Heart right ventricle (tissue), 16 donors: Measurements from ENCODE around the gene NHERF1. TPM values are rescaled to one million over a fixed set of nuclear protein-coding genes. Genes with fewer than 3 reads are reported as not detected.
A peak's percentile ranks its signal among the peaks of the same experiment; 100 is the strongest.

ENCODE experiments used
- ATAC-seq, 8 donors: fragments of 200-7000 bp; cut with Tn5 transposase; one replicate each; pipeline ENCODE4 v1.9.1; 2020; ENCODE audit warnings: mild to moderate bottlenecking in 8 of 8, moderate library complexity in 8 of 8, moderate number of reproducible peaks in 1 of 8
- DNase-seq, 2 donors: peaks; one replicate each; pipeline ENCODE4 v3.0.0-alpha.2; 2020
- H3K27ac ChIP-seq, 10 donors: fragments of 200-600 bp; sonication (generic) in 2 of 10; one replicate each; pipeline versions ENCODE4 v1.5.0 to v1.8.0; 2020 to 2022; ENCODE audit warnings: mild to moderate bottlenecking in 3 of 10
- H3K27me3 ChIP-seq, 7 donors: fragments of 200-600 bp; one replicate each; pipeline ENCODE4 v1.8.0; 2021 to 2022; ENCODE audit warnings: mild to moderate bottlenecking in 2 of 7
- H3K36me3 ChIP-seq, 9 donors: fragments of 200-600 bp; sonication (generic) in 1 of 9; one replicate each; pipeline versions ENCODE4 v1.5.0 to v1.8.0; 2020 to 2022; ENCODE audit warnings: mild to moderate bottlenecking in 2 of 9
- H3K4me1 ChIP-seq, 9 donors: fragments of 200-600 bp; sonication (generic) in 1 of 9; one replicate each; pipeline versions ENCODE4 v1.5.0 to v1.8.0; 2020 to 2022; ENCODE audit warnings: mild to moderate bottlenecking in 4 of 9
- H3K4me3 ChIP-seq, 10 donors: fragments of 200-600 bp; sonication (generic) in 2 of 10; one replicate each; pipeline versions ENCODE4 v1.5.0 to v1.8.0; 2020 to 2022; ENCODE audit warnings: mild to moderate bottlenecking in 7 of 10, moderate library complexity in 2 of 10
- H3K9me3 ChIP-seq, 11 donors: fragments of 200-600 bp in 10 of 11; sonication (generic) in 2 of 11; one replicate each; pipeline versions ENCODE4 v1.5.0 to v1.8.0; 2013 to 2022; ENCODE audit warnings: mild to moderate bottlenecking in 2 of 11, control low read depth in 1 of 11, moderate library complexity in 1 of 11
- WGBS, 2 donors: extraction: QIAGEN DNeasy Blood & Tissue Kit; methylation state at CpG; one replicate each; pipeline ENCODE4 v1.1.7; 2013; ENCODE audit warnings: inconsistent platforms in 1 of 2; 5-methylcytosine and 5-hydroxymethylcytosine counted together
- intact Hi-C, 10 donors: fragments of 100-400 bp; cut with DNase I; formaldehyde crosslinking; loops; one replicate each; pipeline versions ENCODE4 v1.11.1 to v1.14.2; 2022
- polyA plus RNA-seq, 2 donors: library from polyadenylated mRNA; stranded (reverse); fragments of 200-250 nt; gene quantifications; one replicate each; pipeline ENCODE4 v1.2.3, GENCODE V29; 2013
- total RNA-seq, 10 donors: library from RNA; stranded (reverse); fragmentation: NEBNext Ultra II Directional in 3 of 10; extraction: Animal tissue kit (Norgen Biotek cat#: 25700) in 3 of 10; gene quantifications; one replicate each; pipeline versions ENCODE4 v1.2.1 to v1.2.4, GENCODE V29; 2021 to 2023
- TF ChIP-seq, protein P1 (sequence below), 9 donors: fragments of 200-600 bp; sonication (generic) in 2 of 9; IDR thresholded peaks; one replicate each; pipeline versions ENCODE4 v1.5.0 to v1.8.0; 2021 to 2022; ENCODE audit warnings: antibody characterized with exemption in 9 of 9, mild to moderate bottlenecking in 5 of 9, moderate library complexity in 1 of 9
- donor health status: Arrhythmogenic right ventricular cardiomyopathy.
- donor health status: ischemic (EF 13 %, LVEDD 7.1; RV severe dilation, severe dysfunction).
- donor health status: healthy with polysubstance abuse.
- donor health status: DM: no; HTN: yes; CAD: no.
- donor health status: DM: no; HTN: no; CAD: no.
- donor health status: ischemic (EF 25% LVEDD 6.9; RV normal size, moderate dysfunction).
- donor health status: ischemic (EF 25% LVEDD 5.7; RV mildly dilated, moderate dysfunction).
- donor health status: healthy.
- donor health status: DM: yes; HTN: yes; CAD: no.
- donor health status: Ischemic cardiomyopathy.
- donor health status: ischemic (EF 35%, LVEDD 5.7; RV mildly dilated, moderate dysfunction).
- donor health status: nonischemic (EF 11% LVEDD 7.7; RV severe dilation, severe dysfunction).
- donor health status: DM: yes; HTN: yes; CAD: no.
- donor health status: PGD.
- donor health status: ischemic (EF 29% LVEDD 5.4; RV normal size, mild dysfunction).
- donor health status: nonischemic (EF 23%, LVEDD 6.1; RV moderate dilation, normal function).

The NHERF1 gene
- total and polyA plus RNA-seq, 12 donors, result 6.7 to 33.4 (median 12.7) TPM

DNA sequence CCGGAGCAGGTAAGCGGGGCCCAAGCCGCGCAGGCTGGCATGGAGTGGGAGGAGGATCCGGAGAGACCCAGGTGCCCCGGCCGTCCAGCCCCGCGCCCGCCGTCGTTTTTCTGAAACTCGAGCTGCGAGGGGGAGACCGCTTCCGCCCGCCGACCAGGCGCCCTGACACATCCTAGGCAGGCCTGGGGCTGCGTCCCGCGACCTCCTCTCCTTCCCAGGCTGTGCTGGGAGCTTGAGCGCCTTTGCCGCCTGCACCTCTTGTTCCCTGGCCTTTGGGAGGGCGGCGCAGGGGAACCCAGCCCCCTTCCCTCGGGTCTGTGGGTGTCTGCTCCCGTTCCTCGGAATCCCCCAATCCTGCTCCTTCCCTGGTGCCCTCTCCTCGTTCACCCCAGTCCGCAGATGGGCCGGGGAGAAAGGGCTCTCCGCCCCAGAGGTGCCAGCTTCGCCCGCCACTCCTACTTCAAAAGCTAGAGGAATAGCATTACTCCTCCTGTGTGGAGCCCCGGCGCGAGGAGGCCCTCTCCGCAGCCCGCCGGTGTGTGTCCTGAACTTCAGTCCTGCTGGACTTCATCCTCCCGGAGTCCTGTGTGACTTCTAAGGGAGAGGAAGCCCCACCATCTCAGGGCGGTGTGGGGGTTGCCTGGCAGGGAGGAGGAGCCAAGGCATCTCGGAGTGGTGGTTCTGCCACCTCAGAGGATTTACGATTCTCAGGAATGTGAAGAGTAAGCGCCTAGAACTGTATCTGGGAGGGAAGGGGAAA, 1.0 kb downstream of the NHERF1 start:
- peak overlapping the region in 9 of 10 donors; percentile 70 to 92 (median 84) for H3K27ac ChIP-seq
- DNase-seq, result no peak

DNA sequence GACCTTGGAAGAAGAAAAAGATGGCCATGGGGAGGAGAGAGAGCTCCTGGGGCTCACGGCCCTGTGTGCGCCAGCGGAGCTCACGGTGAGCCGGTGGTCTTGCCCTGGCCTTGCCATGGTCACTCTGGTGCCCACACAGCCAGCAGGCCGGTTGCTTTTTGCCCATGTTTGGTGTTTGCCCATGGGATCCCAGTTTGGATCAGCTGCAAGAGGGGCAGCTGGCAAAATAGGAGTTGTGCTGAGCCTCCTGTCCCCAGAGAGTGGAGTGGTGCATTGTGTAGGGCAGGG, 1.6 kb downstream of the NHERF1 start:
- DNase-seq (no peak), ATAC-seq (peak in 1 of 8 donors; percentile 1)
- TF ChIP-seq, protein P1, sequence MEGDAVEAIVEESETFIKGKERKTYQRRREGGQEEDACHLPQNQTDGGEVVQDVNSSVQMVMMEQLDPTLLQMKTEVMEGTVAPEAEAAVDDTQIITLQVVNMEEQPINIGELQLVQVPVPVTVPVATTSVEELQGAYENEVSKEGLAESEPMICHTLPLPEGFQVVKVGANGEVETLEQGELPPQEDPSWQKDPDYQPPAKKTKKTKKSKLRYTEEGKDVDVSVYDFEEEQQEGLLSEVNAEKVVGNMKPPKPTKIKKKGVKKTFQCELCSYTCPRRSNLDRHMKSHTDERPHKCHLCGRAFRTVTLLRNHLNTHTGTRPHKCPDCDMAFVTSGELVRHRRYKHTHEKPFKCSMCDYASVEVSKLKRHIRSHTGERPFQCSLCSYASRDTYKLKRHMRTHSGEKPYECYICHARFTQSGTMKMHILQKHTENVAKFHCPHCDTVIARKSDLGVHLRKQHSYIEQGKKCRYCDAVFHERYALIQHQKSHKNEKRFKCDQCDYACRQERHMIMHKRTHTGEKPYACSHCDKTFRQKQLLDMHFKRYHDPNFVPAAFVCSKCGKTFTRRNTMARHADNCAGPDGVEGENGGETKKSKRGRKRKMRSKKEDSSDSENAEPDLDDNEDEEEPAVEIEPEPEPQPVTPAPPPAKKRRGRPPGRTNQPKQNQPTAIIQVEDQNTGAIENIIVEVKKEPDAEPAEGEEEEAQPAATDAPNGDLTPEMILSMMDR (IDR thresholded peaks at IDR 0.05), result no peak
- WGBS, 2 donors, result 70 to 83% methylated on average over 6 of the region's 6 CpGs
- H3K4me1 ChIP-seq, result peaks cover 7 to 76% (median 40%) of the 10 kb centered on the region in 9 donors
- H3K4me3 ChIP-seq, result peak overlapping the region; percentile 68 to 95 (median 88)
- peaks cover 0 to 8% (median 0%) of the 10 kb centered on the region in 9 donors for H3K36me3 ChIP-seq
- intact Hi-C loops, result no loop called here
- no peaks in the 10 kb centered on the region for H3K9me3 ChIP-seq
- peak overlapping the region in 8 of 10 donors; percentile 57 to 92 (median 84) for H3K27ac ChIP-seq
- no peaks in the 10 kb centered on the region for H3K27me3 ChIP-seq

More for the DNA sequence above, 1.0 kb downstream of the NHERF1 start:
- 10 to 11% methylated on average over 46 of the region's 46 CpGs for WGBS, 2 donors
- Histone ChIP-seq H3K36me3 (peaks cover 0 to 4% (median 0%) of the 10 kb centered on the region in 9 donors), H3K27me3 (no peaks in the 10 kb centered on the region), H3K4me1 (peaks cover 7 to 79% (median 43%) of the 10 kb centered on the region in 9 donors), H3K4me3 (peak overlapping the region; percentile 68 to 95 (median 88)), H3K9me3 (no peaks in the 10 kb centered on the region)
- intact Hi-C loops, result loop anchor here in 4 of 10 donors (2.0 to 10.0 kb wide), 5 partner anchors 21 to 545 kb away; partner anchors contain the start of gene RPL38 (in 1 of the 4)
- TF ChIP-seq, protein P1 (IDR thresholded peaks at IDR 0.05), result no peak
- peak in 5 of 8 donors; percentile 0 to 16 (median 14) for ATAC-seq

DNA sequence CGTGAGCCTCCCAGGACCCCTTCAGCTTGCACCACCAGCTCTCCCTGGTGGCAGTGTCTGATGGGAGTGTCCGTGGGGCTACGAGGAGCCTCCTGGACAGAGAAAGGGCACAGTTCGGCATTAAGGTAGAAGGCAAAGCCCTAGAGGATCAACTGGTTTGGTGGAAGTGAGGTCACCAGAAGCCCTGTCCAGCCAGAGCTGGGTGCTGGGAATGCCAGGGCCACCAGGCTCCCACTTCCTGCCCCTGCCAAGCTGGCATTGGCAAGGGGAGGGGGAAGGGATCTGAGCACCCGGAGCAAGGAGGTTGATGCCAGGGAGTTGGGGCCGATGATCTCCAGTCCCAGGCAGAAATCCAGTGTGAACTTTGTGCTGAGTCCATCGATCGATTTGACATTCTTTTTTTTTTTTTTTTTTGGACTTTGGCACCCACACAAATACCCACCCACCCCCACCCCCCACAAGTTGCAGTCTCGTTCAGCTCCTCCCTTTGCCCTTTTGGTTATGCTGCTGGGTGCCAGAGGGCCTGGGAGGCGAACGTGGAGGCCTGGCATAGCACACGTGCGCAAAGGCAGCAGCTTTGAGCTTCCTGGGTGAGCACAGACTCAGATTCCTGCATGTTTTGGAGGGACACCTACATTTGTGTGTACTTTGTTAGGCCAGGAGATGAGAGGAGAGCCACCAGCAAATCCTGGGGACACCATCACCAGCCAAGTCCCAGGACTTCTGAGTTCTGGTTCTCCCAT, 2.1 kb downstream of the NHERF1 start:
- Histone ChIP-seq H3K27ac (peak overlapping the region in 8 of 10 donors; percentile 57 to 92 (median 84)), H3K4me1 (peaks cover 7 to 71% (median 36%) of the 10 kb centered on the region in 9 donors), H3K9me3 (no peaks in the 10 kb centered on the region), H3K4me3 (peak overlapping the region in 9 of 10 donors; percentile 81 to 95 (median 88)), H3K27me3 (no peaks in the 10 kb centered on the region), H3K36me3 (peaks cover 0 to 9% (median 0%) of the 10 kb centered on the region in 9 donors)
- peak in 3 of 8 donors; percentile 12 to 24 (median 13) for ATAC-seq
- DNase-seq, result no peak
- intact Hi-C loops, result no loop called here
- TF ChIP-seq, protein P1 (IDR thresholded peaks at IDR 0.05), result no peak
- 63 to 81% methylated on average over 13 of the region's 13 CpGs for WGBS, 2 donors

DNA sequence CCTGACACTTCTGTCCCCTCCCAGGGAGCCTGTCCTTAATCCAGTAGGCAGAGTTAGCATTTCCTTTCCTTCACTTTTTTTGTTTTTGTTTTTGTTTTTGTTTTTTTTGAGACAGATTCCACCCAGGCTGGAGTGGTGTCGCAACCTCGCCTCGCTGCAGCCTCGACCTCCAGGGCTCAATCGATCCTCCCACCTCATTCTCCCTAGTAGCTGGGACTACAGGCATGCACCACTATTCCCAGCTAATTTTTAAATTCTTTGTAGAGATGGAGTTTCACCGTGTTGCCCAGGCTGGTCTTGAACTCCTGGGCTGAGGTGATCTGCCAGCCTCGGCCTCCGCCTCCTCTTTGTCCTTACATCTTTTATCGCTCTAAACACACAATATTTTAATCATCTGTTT, 4.0 kb downstream of the NHERF1 start:
- intact Hi-C loops, result no loop called here
- peaks cover 0 to 9% (median 0%) of the 10 kb centered on the region in 9 donors for H3K36me3 ChIP-seq
- ATAC-seq (no peak), DNase-seq (no peak)
- H3K4me3 ChIP-seq, result peak overlapping the region in 1 of 10 donors; percentile 95
- TF ChIP-seq, protein P1 (IDR thresholded peaks at IDR 0.05), result no peak
- peaks cover 14 to 73% (median 45%) of the 10 kb centered on the region in 9 donors for H3K4me1 ChIP-seq
- H3K9me3 ChIP-seq, result no peaks in the 10 kb centered on the region
- H3K27ac ChIP-seq, result peak overlapping the region in 1 of 10 donors; percentile 77
- no peaks in the 10 kb centered on the region for H3K27me3 ChIP-seq
- 88 to 90% methylated on average over 9 of the region's 9 CpGs for WGBS, 2 donors
